Activated CD8-positive, alpha-beta memory T cell treated with anti-CD3 and anti-CD28 coated beads, Interleukin-2, amount 10 ng/mL, durations not matched to agents 7 days and 5 days (primary cell): ENCODE measurements around the gene NKD2. TPM values are rescaled to one million over a fixed set of nuclear protein-coding genes. Genes with fewer than 3 reads are reported as not detected.

ENCODE experiments used
- ATAC-seq: fragments of 150-1000 bp; cut with Tn5 transposase; one replicate; pipeline ENCODE4 v1.10.0; 2021; ENCODE audit warnings: moderate library complexity
- CTCF ChIA-PET: fragments of 350-600 bp; sonication (Branson Sonifier 250); formaldehyde crosslinking; loops from one replicate; lab custom pipeline; 2021; ENCODE audit warnings: antibody characterized with exemption; lab: Charles Lee
- DNase-seq: peaks from one replicate; pipeline ENCODE4 v3.0.0-alpha.2; 2020
- H3K27ac Mint-ChIP-seq: one replicate; pipeline ENCODE4 v1.8.0; 2021; ENCODE audit warnings: mild to moderate bottlenecking, mixed read lengths
- H3K27me3 Mint-ChIP-seq: one replicate; pipeline ENCODE4 v1.8.0; 2021; ENCODE audit warnings: mixed read lengths
- H3K36me3 Mint-ChIP-seq: one replicate; pipeline ENCODE4 v1.8.0; 2021; ENCODE audit warnings: mild to moderate bottlenecking, mixed read lengths
- H3K4me1 Mint-ChIP-seq: one replicate; pipeline ENCODE4 v1.8.0; 2021; ENCODE audit warnings: mixed read lengths
- H3K4me3 Mint-ChIP-seq: one replicate; pipeline ENCODE4 v1.8.0; 2021; ENCODE audit warnings: mild to moderate bottlenecking, moderate library complexity, mixed read lengths
- H3K9me3 Mint-ChIP-seq: one replicate; pipeline ENCODE4 v1.8.0; 2022; ENCODE audit warnings: low read depth, mixed read lengths
- total RNA-seq, 2 experiments: library from RNA; stranded (reverse); gene quantifications; one replicate each; pipeline ENCODE4 v1.2.3, GENCODE V29; 2021

The NKD2 gene
- total RNA-seq, 2 experiments from 2014 or later: 4.2 to 6.5 TPM

DNA sequence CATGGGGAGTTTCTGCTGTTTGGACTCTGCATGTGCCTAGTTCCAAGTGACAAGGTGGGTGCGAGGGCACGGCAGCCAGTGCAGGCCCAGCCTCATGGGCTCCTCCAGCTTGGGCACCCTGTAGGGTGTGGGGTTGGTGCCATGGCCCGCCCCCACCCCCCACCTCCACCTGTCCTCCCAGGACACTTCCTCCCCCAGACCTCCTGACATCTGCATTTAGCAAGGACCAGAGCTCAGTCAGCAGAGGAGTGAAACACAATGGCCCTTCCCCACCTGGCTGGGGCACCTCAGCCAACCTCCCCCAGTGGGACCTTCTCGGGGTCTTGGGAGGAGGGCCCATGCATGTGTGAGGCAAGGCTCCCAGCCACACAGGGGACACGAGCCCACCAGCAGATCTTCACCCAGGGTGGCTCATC, 1.9 kb upstream of the NKD2 start:
- Mint-ChIP-seq H3K4me1 (peaks cover 23% of the 10 kb centered on the region), H3K27ac (no peak overlapping the region), H3K9me3 (no peaks in the 10 kb centered on the region), H3K4me3 (no peak overlapping the region), H3K36me3 (no peaks in the 10 kb centered on the region), H3K27me3 (peaks cover 76% of the 10 kb centered on the region)
- ATAC-seq (no peak), DNase-seq (peak; percentile 37)
- CTCF ChIA-PET: interaction anchor here (2.4 kb wide), 1 partner anchor 134 kb away, joined by 10 read pairs; no protein-coding TSS in a partner anchor

DNA sequence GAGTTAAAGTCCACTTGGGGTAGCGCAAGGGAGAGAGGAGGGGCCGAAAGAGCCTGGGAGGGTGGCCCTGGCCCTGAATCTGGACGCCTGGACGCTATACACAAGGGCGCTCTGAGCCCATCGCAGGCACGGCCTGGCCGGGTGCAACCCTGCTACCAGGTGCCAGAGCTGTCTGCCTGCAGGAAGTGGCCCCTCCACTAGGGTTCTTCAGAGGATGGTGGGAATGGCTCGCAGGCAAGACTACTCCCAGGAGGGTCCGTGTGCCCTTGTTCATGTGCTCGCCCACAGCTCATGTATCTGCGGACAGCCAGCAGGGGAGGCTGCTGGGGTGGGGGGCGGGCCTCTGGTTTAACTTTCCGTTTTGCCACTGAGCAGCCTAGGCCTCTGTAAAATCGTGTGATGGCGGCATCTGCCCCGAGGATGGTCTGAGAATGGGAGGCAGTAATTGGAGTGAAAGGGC, 1.4 kb upstream of the NKD2 start:
- Mint-ChIP-seq H3K27me3 (peaks cover 71% of the 10 kb centered on the region), H3K36me3 (no peaks in the 10 kb centered on the region), H3K4me1 (peaks cover 21% of the 10 kb centered on the region), H3K9me3 (no peaks in the 10 kb centered on the region), H3K4me3 (no peak overlapping the region), H3K27ac (no peak overlapping the region)
- CTCF ChIA-PET: interaction anchor here (1.2 to 2.4 kb wide), 2 partner anchors 9 to 134 kb away, joined by 3 to 10 read pairs; no protein-coding TSS in a partner anchor
- ATAC-seq (no peak), DNase-seq (peak; percentile 38)

DNA sequence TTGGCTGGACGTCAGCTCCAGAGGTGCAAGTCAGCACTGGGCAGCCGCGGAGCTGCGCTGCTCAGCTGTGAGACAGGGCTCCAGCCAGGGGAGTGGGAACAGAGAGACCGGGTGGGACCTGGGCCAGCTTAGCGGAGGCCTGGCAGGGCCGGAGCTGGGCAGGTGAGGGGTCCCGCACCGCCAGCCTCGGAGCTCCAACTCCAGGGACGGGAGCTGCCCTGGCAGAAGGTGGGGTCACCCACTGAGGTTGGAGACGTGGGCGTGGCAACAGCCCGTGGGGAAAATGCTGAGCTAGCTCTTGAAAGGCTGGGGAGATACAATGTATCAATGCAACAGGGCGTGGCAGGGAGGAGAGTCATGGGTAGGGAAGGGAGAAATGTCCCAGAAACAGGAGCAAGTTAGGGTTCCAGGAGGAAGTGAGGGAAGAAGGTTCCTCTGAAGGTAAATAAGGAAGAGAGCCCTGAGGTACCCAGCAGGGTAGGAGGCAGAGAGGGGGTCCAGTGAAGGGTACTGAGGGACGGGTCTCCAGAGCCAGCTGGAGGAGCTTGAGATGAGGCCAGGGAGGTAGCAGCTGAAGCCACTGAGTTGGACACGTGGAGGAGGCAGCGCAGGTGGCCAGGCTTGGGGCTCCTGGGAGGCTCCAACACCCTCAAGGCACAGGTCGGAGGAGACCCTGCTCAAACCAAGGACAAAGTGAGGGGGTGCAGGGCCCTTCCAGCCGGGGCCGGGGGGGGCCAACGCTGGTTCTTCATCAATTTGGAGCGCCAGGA, 736 bp upstream of the NKD2 start:
- Mint-ChIP-seq H3K4me1 (peaks cover 21% of the 10 kb centered on the region), H3K27ac (no peak overlapping the region)

DNA sequence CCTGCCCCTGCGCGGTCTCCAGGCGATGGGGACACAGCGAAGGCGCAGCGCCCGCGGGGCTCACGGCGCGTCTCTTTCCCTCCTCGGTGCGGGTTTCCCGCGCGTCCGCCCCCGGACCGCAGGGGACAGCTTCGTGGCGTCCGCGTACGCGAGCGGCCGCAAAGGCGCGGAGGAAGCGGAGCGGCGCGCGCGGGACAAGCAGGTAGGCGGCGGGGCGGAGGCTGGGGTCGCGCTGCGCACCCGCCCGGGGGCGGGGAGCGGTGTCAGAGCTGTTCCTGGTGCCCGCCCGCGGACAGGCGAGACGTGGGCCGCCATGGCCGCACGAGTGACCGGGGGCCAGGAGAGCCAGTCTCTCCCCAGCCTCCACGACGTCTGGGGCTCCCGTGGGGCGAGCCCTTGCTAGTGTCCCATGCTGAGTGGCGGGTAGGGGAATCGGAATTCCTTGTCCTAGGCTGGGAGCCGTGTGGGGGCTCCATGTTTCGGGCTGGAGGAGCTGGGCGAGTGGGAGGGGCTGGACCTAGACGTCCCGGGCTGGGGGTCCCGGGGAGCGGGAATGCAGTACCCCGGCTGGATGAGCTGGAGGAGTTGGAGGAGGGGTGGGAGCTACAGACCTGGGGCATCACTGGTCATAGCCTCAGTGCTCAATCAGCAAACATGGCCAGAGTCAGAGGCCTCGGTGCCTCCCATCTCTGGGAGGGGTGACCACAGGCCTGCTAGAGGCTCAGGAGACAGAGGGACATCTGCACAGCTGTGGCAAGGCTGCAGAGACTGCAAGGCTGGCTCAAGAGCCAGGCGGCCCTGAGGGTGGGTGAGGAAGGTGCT, 968 bp downstream of the NKD2 start:
- no peak overlapping the region for H3K27ac Mint-ChIP-seq
- H3K4me3 Mint-ChIP-seq: no peak overlapping the region
- DNase-seq (no peak), ATAC-seq (no peak)
- H3K4me1 Mint-ChIP-seq: peaks cover 9% of the 10 kb centered on the region
- no peaks in the 10 kb centered on the region for H3K36me3 Mint-ChIP-seq
- H3K9me3 Mint-ChIP-seq: no peaks in the 10 kb centered on the region
- CTCF ChIA-PET: interaction anchor here (0.9 to 3.4 kb wide), 10 partner anchors 12 to 290 kb away, joined by 3 to 27 read pairs (median 3); no protein-coding TSS in a partner anchor
- peaks cover 52% of the 10 kb centered on the region for H3K27me3 Mint-ChIP-seq

More for the DNA sequence above, 736 bp upstream of the NKD2 start:
- H3K27me3 Mint-ChIP-seq: peaks cover 68% of the 10 kb centered on the region
- H3K9me3 Mint-ChIP-seq: no peaks in the 10 kb centered on the region
- ATAC-seq (no peak), DNase-seq (peak; percentile 39)
- no peak overlapping the region for H3K4me3 Mint-ChIP-seq
- no peaks in the 10 kb centered on the region for H3K36me3 Mint-ChIP-seq
- CTCF ChIA-PET: interaction anchor here (1.2 kb wide), 1 partner anchor 8 kb away, joined by 3 read pairs; no protein-coding TSS in a partner anchor

DNA sequence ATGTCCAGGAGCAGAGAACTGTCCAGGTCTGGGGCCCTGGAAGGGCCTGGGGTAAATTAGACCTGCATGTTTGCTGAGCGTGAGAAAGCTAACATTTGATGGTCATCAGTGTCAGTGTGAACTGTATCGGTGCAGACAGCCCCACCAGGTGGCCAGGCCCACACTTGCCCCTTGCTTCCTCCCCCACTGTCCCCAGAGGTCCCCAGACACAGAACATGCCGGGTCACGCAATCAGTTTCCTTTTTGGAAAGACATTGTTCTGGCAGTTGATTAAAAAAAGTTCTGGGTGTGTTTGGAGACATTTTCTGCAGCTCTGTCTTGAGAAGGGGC, 1.5 kb downstream of the NKD2 start:
- CTCF ChIA-PET: interaction anchor here (0.9 to 3.4 kb wide), 10 partner anchors 9 to 157 kb away, joined by 3 to 27 read pairs (median 3); no protein-coding TSS in a partner anchor
- no peak overlapping the region for H3K27ac Mint-ChIP-seq
- no peak for DNase-seq
- H3K27me3 Mint-ChIP-seq: peaks cover 52% of the 10 kb centered on the region
- no peak overlapping the region for H3K4me3 Mint-ChIP-seq
- H3K4me1 Mint-ChIP-seq: peaks cover 9% of the 10 kb centered on the region
- no peak for ATAC-seq
- no peaks in the 10 kb centered on the region for H3K36me3 Mint-ChIP-seq
- no peaks in the 10 kb centered on the region for H3K9me3 Mint-ChIP-seq

DNA sequence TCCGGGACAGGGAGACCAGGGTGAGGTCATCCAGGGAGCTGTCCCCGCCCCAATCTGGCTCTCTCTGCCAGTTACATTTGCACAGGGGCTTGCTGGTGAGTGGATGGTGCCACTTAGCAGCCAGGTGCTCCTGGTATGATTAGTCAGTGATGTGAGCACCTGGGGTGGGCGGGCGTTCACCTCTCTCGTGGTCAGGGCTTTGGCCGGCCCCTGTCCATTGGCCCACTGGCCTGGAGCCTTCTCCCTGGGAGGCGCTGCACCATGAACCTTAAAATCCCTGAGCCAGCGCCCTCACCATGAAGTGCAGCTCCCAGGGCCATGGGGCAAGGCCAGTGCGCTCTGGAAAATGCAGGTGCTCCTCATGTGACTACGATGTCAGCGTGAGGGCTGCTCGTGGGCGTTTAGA, 2.0 kb downstream of the NKD2 start:
- no peak overlapping the region for H3K4me3 Mint-ChIP-seq
- H3K9me3 Mint-ChIP-seq: no peaks in the 10 kb centered on the region
- no peak overlapping the region for H3K27ac Mint-ChIP-seq
- H3K27me3 Mint-ChIP-seq: peaks cover 49% of the 10 kb centered on the region
- CTCF ChIA-PET: interaction anchor here (0.9 to 3.4 kb wide), 9 partner anchors 9 to 157 kb away, joined by 3 to 27 read pairs (median 3); no protein-coding TSS in a partner anchor
- H3K36me3 Mint-ChIP-seq: no peaks in the 10 kb centered on the region
- peaks cover 9% of the 10 kb centered on the region for H3K4me1 Mint-ChIP-seq
- ATAC-seq (no peak), DNase-seq (no peak)

DNA sequence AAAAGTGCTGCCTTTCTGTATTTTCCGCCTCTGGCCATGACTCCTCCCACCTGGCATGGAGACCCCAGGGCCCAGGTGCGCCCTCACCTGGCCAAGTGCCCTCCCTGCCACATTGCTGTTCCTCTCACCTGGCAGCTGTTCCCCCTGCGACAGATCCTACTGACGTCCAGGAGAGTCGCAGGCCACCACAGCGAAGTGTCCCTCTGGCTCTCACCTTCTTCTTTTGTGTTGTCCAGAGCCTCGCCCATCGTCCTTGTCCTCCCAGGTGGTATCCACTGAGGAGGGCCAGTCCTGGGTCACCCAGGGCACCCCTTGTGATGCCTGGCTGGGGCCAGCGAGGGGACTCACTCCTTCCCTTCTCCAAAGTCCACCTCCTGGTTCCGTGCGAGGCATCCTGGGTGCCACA, 2.6 kb downstream of the NKD2 start:
- ATAC-seq (no peak), DNase-seq (peak; percentile 59)
- H3K27ac Mint-ChIP-seq: no peak overlapping the region
- H3K4me1 Mint-ChIP-seq: peaks cover 7% of the 10 kb centered on the region
- H3K4me3 Mint-ChIP-seq: no peak overlapping the region
- H3K27me3 Mint-ChIP-seq: peaks cover 43% of the 10 kb centered on the region
- CTCF ChIA-PET: interaction anchor here (1.1 to 3.4 kb wide), 7 partner anchors 10 to 156 kb away, joined by 3 to 27 read pairs (median 4); no protein-coding TSS in a partner anchor
- H3K36me3 Mint-ChIP-seq: no peaks in the 10 kb centered on the region
- no peaks in the 10 kb centered on the region for H3K9me3 Mint-ChIP-seq

DNA sequence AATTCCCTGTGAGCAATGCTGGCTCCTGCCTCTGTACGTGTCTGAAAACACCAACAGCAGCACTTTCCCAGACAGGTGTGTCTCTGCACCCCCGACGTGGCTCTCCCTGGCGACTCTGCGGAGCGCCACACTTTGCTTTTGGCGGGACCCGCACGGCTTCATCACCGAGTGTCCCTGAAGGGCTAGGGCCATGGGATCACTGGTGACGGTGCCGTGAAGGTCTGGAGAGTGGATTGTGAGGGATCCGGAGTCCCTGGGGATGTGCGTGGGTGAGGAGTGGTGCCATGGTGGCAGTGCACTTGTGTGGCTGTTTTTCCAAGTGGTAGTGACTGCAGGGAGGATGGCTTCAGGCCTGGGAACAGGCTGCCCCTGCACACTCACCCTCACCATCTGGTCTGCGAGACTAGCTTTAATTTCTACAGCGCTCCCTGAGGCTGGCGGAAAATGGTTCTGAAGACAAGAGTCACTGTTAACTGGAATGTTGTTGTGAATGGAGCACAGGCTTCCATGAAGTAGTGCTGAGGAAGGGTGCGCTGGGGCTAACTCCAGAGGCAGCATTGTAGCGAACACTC, 3.2 kb downstream of the NKD2 start:
- no peaks in the 10 kb centered on the region for H3K36me3 Mint-ChIP-seq
- no peak overlapping the region for H3K27ac Mint-ChIP-seq
- no peaks in the 10 kb centered on the region for H3K9me3 Mint-ChIP-seq
- H3K4me3 Mint-ChIP-seq: no peak overlapping the region
- H3K4me1 Mint-ChIP-seq: peaks cover 7% of the 10 kb centered on the region
- ATAC-seq (no peak), DNase-seq (no peak)
- H3K27me3 Mint-ChIP-seq: peaks cover 37% of the 10 kb centered on the region
- CTCF ChIA-PET: interaction anchor here (1.6 to 3.4 kb wide), 2 partner anchors 78 to 88 kb away, joined by 8 to 27 read pairs; no protein-coding TSS in a partner anchor

DNA sequence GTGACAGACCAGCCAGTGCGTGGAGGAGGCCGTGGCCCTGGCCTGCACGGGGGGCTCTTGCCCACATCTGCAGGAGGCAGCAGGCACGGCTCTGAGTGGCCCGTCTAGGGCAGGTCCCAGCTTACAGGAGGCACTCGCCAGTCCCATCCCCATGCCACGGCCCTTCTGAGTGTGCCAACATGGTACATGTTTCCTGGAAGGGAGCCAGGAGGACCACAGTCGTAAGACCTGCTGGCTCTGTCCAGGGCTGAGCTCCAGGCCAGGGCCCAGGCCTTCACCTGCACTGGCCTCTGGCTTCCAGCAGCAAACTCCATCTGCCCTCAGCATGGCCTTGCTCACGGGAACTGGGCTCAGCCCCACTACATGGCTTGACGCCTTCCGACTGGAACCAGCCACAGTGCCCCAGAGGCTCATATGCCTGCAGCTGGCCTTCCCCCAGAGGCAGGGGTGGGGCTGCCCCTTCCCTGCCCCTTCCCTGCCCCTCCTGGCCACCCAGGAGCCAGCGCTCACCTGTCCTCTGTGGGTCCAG, 3.8 kb downstream of the NKD2 start:
- Mint-ChIP-seq H3K9me3 (no peaks in the 10 kb centered on the region), H3K27me3 (peaks cover 32% of the 10 kb centered on the region), H3K36me3 (no peaks in the 10 kb centered on the region), H3K4me3 (no peak overlapping the region), H3K4me1 (peaks cover 7% of the 10 kb centered on the region), H3K27ac (no peak overlapping the region)
- CTCF ChIA-PET: no interaction called here
- ATAC-seq: no peak
- DNase-seq: no peak

DNA sequence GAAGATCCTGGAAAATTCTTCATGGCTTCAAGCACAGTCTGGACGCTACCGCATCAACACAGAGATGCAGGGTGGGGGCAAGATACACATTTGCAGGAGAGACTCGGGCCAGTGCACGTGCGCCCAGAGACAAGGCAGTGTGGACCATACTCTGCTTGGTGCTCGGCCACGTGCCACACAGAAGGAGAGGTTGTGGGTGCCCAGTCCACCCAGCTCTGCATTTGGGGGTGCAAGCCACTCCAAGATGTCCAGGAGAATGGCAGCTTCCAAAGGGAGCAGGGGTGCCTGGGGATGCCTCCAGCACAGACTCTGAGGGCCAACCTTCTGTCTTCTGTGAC, 4.3 kb downstream of the NKD2 start:
- ATAC-seq (no peak), DNase-seq (no peak)
- Mint-ChIP-seq H3K27me3 (peaks cover 27% of the 10 kb centered on the region), H3K4me3 (no peak overlapping the region), H3K36me3 (no peaks in the 10 kb centered on the region), H3K9me3 (no peaks in the 10 kb centered on the region), H3K4me1 (peaks cover 6% of the 10 kb centered on the region), H3K27ac (no peak overlapping the region)
- CTCF ChIA-PET: no interaction called here

DNA sequence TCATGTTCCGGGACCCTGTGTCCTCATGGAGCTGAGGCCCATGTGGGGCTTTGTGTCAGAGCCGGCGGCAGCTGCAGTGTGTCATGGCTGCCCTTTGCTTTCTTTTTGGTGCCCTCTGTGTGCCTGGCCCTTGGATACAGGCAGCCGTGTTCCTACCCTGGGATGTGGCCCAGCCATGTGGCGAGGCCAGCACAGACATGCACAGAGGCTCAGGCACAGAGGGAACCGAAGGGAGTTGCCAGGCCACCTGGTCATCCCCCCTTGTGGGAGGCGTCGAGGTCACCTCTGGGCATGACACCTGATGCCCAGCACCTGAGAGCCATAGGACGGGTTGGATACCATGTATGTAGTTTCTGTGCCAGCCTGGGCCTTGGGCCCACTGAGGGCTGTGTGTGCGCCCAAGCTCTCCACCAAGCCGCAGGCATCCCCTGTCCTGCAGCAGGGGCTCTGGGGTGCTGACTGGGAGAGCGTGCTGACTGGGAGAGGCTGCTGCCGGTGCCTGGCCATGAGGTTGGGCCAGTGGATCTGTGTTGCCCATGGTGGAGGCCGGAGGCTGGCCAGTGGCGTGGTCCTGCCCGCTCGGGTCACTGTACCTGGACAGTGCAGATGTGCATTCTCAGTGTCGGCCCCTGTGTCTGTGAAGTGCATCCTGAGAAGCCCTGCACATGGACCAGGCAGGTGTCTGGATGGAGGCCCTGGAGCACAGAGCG, 4.8 kb downstream of the NKD2 start:
- Mint-ChIP-seq H3K27ac (no peak overlapping the region), H3K4me1 (peaks cover 5% of the 10 kb centered on the region), H3K27me3 (peaks cover 22% of the 10 kb centered on the region), H3K36me3 (no peaks in the 10 kb centered on the region), H3K4me3 (no peak overlapping the region), H3K9me3 (no peaks in the 10 kb centered on the region)
- CTCF ChIA-PET: no interaction called here
- DNase-seq (no peak), ATAC-seq (no peak)

DNA sequence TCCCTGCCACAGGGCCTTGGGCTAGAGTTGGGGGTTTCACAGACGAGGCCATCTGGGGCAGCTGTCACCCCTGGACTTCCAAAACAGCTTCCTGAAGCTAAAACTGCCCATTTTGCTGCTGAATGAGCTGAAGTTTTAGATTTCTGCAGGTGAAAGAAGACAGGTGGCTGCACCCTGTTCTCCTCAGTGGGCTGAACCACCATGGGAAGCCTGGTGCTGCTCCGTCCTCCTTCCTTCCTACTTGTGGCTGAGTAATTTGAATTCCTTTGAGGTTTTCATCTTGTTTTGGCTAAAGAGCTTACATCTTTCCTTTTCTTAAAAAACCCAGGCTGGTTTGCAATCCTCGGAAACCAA, 5.3 kb downstream of the NKD2 start:
- Mint-ChIP-seq H3K4me1 (peaks cover 5% of the 10 kb centered on the region), H3K27ac (no peak overlapping the region), H3K36me3 (no peaks in the 10 kb centered on the region), H3K4me3 (no peak overlapping the region), H3K9me3 (no peaks in the 10 kb centered on the region), H3K27me3 (peaks cover 22% of the 10 kb centered on the region)
- DNase-seq (no peak), ATAC-seq (no peak)
- CTCF ChIA-PET: no interaction called here
